Activated CD8-positive, alpha-beta T cell treated with anti-CD3 and anti-CD28 coated beads for 36 hours (primary cell): ENCODE results near the gene MAGI2. TPM values are rescaled to one million over a fixed set of nuclear protein-coding genes. Genes with fewer than 3 reads are reported as not detected.

Experiments
- ATAC-seq: fragments of 200-7000 bp; cut with Tn5 transposase; one replicate; pipeline ENCODE4 v1.10.0; 2021; ENCODE audit warnings: mild to moderate bottlenecking, moderate library complexity
- CTCF ChIA-PET: fragments of 350-600 bp; sonication (Branson Sonifier 250); formaldehyde crosslinking; loops from one replicate; lab custom pipeline; 2021; ENCODE audit warnings: antibody characterized with exemption; lab: Charles Lee
- POLR2A ChIA-PET: fragments of 350-600 bp; sonication (Branson Sonifier 250); formaldehyde crosslinking; loops from one replicate; lab custom pipeline; 2021; ENCODE audit warnings: antibody characterized with exemption; lab: Charles Lee
- DNase-seq: peaks from one replicate; pipeline ENCODE4 v3.0.0-alpha.2; 2020
- H3K27ac Mint-ChIP-seq: one replicate; pipeline ENCODE4 v1.8.0; 2021; ENCODE audit warnings: mild to moderate bottlenecking, mixed read lengths
- H3K27me3 Mint-ChIP-seq: one replicate; pipeline ENCODE4 v1.8.0; 2021; ENCODE audit warnings: mixed read lengths
- H3K36me3 Mint-ChIP-seq: one replicate; pipeline ENCODE4 v1.8.0; 2021; ENCODE audit warnings: low read depth, mixed read lengths
- H3K4me1 Mint-ChIP-seq: one replicate; pipeline ENCODE4 v1.8.0; 2021; ENCODE audit warnings: low read depth, mixed read lengths
- H3K4me3 Mint-ChIP-seq: one replicate; pipeline ENCODE4 v1.8.0; 2021; ENCODE audit warnings: mild to moderate bottlenecking, moderate library complexity, mixed read lengths
- H3K9me3 Mint-ChIP-seq: one replicate; pipeline ENCODE4 v1.8.0; 2021; ENCODE audit warnings: mixed read lengths
- CTCF ChIP-seq: fragments of 200-600 bp; IDR thresholded peaks from one replicate; pipeline ENCODE4 v1.8.0; 2022; ENCODE audit warnings: antibody characterized with exemption, mild to moderate bottlenecking
- intact Hi-C: fragments of 100-400 bp; cut with micrococcal nuclease; formaldehyde crosslinking; loops from one replicate; pipeline ENCODE4 v1.10.0; 2022
- total RNA-seq, 2 experiments: library from RNA; stranded (reverse); gene quantifications; one replicate each; pipeline ENCODE4 v1.2.3, GENCODE V29; 2021

Gene MAGI2
- total RNA-seq, 2 experiments from 2014 or later: 0.04 to 0.09 TPM

GRCh38 chr7:78265486-78265885 is 1188.0 kb downstream of the MAGI2 start:
- ATAC-seq (no peak), DNase-seq (no peak)
- no peak overlapping the region for H3K4me3 Mint-ChIP-seq
- no peaks in the 10 kb centered on the region for H3K36me3 Mint-ChIP-seq
- no peaks in the 10 kb centered on the region for H3K4me1 Mint-ChIP-seq
- ChIA-PET POLR2A (no interaction called here), CTCF (no interaction called here)
- no peaks in the 10 kb centered on the region for H3K27me3 Mint-ChIP-seq
- no peak overlapping the region for H3K27ac Mint-ChIP-seq
- peaks cover 3% of the 10 kb centered on the region for H3K9me3 Mint-ChIP-seq
- intact Hi-C loops: no loop called here
- no peak for TF ChIP-seq CTCF

- H3K27me3 Mint-ChIP-seq: no peaks in the 10 kb centered on the region
- TF ChIP-seq CTCF: no peak
- no peaks in the 10 kb centered on the region for H3K4me1 Mint-ChIP-seq
- ChIA-PET POLR2A (no interaction called here), CTCF (no interaction called here)
- H3K27ac Mint-ChIP-seq: no peak overlapping the region
- H3K9me3 Mint-ChIP-seq: peaks cover 2% of the 10 kb centered on the region
- no peak for ATAC-seq
- no peak overlapping the region for H3K4me3 Mint-ChIP-seq
- DNase-seq: no peak
- intact Hi-C loops: no loop called here
- no peaks in the 10 kb centered on the region for H3K36me3 Mint-ChIP-seq
Measured at GRCh38 chr7:78265071-78265470, 1188.4 kb downstream of the MAGI2 start.

GRCh38 chr7:78264105-78264504 is 1189.4 kb downstream of the MAGI2 start:
- H3K27ac Mint-ChIP-seq: no peak overlapping the region
- no peaks in the 10 kb centered on the region for H3K9me3 Mint-ChIP-seq
- ATAC-seq (no peak), DNase-seq (no peak)
- ChIA-PET CTCF (no interaction called here), POLR2A (no interaction called here)
- intact Hi-C loops: no loop called here
- no peak overlapping the region for H3K4me3 Mint-ChIP-seq
- no peak for TF ChIP-seq CTCF
- H3K27me3 Mint-ChIP-seq: no peaks in the 10 kb centered on the region
- no peaks in the 10 kb centered on the region for H3K4me1 Mint-ChIP-seq
- H3K36me3 Mint-ChIP-seq: no peaks in the 10 kb centered on the region

- intact Hi-C loops: no loop called here
- no peak overlapping the region for H3K27ac Mint-ChIP-seq
- no peaks in the 10 kb centered on the region for H3K9me3 Mint-ChIP-seq
- CTCF ChIA-PET: no interaction called here
- no peaks in the 10 kb centered on the region for H3K27me3 Mint-ChIP-seq
- POLR2A ChIA-PET: no interaction called here
- no peaks in the 10 kb centered on the region for H3K36me3 Mint-ChIP-seq
- no peaks in the 10 kb centered on the region for H3K4me1 Mint-ChIP-seq
- no peak for TF ChIP-seq CTCF
- no peak for ATAC-seq
- no peak overlapping the region for H3K4me3 Mint-ChIP-seq
- DNase-seq: no peak
Measured at GRCh38 chr7:78261739-78262138, 1191.7 kb downstream of the MAGI2 start.

GRCh38 chr7:78261302-78261701 is 1192.2 kb downstream of the MAGI2 start:
- no peak for TF ChIP-seq CTCF
- POLR2A ChIA-PET: no interaction called here

More at GRCh38 chr7:78261302-78261701, 1192.2 kb downstream of the MAGI2 start:
- Mint-ChIP-seq H3K27ac (no peak overlapping the region), H3K4me3 (no peak overlapping the region), H3K27me3 (no peaks in the 10 kb centered on the region), H3K36me3 (no peaks in the 10 kb centered on the region), H3K4me1 (no peaks in the 10 kb centered on the region), H3K9me3 (no peaks in the 10 kb centered on the region)
- CTCF ChIA-PET: no interaction called here
- DNase-seq: no peak
- no peak for ATAC-seq
- intact Hi-C loops: no loop called here
